ENCODE measurements around the gene CCHCR1. TPM values are rescaled to one million over a fixed set of nuclear protein-coding genes. Genes with fewer than 3 reads are reported as not detected.

Gene CCHCR1
- total and polyA plus RNA-seq, 2 of the 13 experiments (the other 11 are each of a cell fraction or from before 2014, with no cell fraction given), result 14.6 to 28.2 TPM

- TF ChIP-seq ARID5B (CRISPR knock-in tag; IDR thresholded peaks at IDR 0.05) (0 out of 2 replicates have a peak, but pooled peaks have one; percentile 22), ELF4 (CRISPR knock-in tag; IDR thresholded peaks at IDR 0.05; ENCODE audit: borderline replicate concordance) (no peak), ASH2L (IDR thresholded peaks at IDR 0.05; ENCODE audit: insufficient read length, low read depth, low read length) (no peak), ZNF713 (CRISPR knock-in tag; IDR thresholded peaks at IDR 0.05) (no peak), ZNF761 (CRISPR knock-in tag; conservative IDR thresholded peaks at IDR 0.05) (no peak), ZNF850 (CRISPR knock-in tag; conservative IDR thresholded peaks at IDR 0.05) (no peak), GATAD2A (CRISPR knock-in tag; IDR thresholded peaks at IDR 0.05) (0 out of 2 replicates have a peak, but pooled peaks have one; percentile 19), DZIP1 (CRISPR knock-in tag; IDR thresholded peaks at IDR 0.05) (no peak), ZNF142 (CRISPR knock-in tag; IDR thresholded peaks at IDR 0.05) (no peak), BATF2 (CRISPR knock-in tag; IDR thresholded peaks at IDR 0.05) (no peak), MXD4 (CRISPR knock-in tag; IDR thresholded peaks at IDR 0.05) (no peak), PLRG1 (conservative IDR thresholded peaks at IDR 0.05) (no peak), ZNF180 (CRISPR knock-in tag; IDR thresholded peaks at IDR 0.05; ENCODE audit: borderline replicate concordance, low read depth) (no peak)
These were observed 34.6 kb downstream of the CCHCR1 start (continued) for GRCh38 chr6:31122791-31123706.

All from HepG2 (cell line).